Tongue (tissue), 2 donors: ENCODE data around the gene FLVCR1. TPM values are rescaled to one million over a fixed set of nuclear protein-coding genes. Genes with fewer than 3 reads are reported as not detected.
"Not testable (repeated sequence)": the region's sequence is repeated elsewhere in the genome, so short reads cannot be mapped to it uniquely, and the experiment has no call there.

Source experiments
- DNase-seq: peaks from one replicate; pipeline ENCODE4 v3.0.0-alpha.2; 2015
- total RNA-seq: library from RNA; depleted of rRNA; stranded (reverse); fragments of >200 nt; gene quantifications from one replicate; pipeline ENCODE4 v1.2.3, GENCODE V29; 2014

FLVCR1 gene
- total RNA-seq, 1 donor from 2014 or later = 12.3 TPM

GRCh38 chr1:212860713-212861581 lies 2.9 kb downstream of the FLVCR1 start:
- no peak for DNase-seq

- no peak for DNase-seq
Observed at GRCh38 chr1:212862111-212862690, 4.1 kb downstream of the FLVCR1 start.

DNA sequence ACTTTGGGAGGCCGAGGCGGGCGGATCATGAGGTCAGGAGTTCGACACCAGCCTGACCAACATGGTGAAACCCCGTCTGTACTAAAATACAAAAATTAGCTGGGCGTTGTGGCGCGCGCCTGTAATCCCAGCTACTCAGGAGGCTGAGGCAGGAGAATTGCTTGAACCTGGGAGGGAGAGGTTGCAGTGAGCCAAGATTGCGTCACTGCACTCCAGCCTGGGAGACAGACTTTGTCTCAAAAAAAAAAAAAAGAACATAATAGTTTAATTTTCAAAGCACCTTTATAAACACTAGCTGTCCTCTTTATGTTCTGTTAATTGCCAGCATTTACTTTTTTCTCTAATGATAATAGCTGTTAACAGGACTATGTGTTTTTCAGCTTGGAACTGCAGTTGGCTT lies 5.3 kb downstream of the FLVCR1 start:
- DNase-seq = not testable (repeated sequence)

DNA sequence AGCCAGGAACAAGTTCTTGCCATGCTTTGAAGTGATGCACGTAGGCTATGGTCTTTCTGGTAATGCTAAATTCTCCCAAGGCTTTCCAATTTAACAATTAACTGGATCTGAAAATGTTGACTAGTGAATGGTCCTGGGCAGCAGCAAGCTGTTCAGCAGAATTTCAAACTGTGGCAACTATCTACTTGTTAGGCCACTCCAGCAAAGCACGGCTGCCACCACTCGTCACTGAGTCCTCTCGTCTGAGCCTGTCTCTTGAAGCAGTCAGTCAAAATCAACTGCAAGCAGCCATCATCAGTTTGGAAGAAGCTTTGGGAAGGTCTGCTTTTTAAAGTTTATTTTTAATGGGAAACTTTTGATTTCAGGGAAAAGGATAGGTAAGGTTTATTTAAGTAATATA lies 6.1 kb downstream of the FLVCR1 start:
- no peak for DNase-seq

DNA sequence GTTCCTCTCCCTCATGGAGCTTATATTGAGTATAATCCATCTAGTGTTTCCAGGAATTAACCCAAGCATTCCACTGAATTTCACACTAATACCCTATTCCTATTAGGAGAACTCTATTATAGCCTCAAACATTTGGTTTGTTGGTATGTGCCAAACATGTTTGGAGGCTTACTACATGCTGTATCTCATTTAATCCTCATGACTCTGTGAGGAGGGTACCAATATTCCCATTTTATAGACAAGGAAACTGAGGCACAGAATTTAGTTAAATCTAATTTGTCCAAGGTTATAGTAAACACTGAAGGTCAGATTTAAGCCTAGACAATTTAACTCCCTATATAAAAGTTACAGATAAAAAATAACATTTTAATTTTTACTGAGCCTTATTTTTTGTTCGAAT lies 9.1 kb downstream of the FLVCR1 start:
- no peak for DNase-seq

- DNase-seq = no peak
Observed at GRCh38 chr1:212871976-212872375, 13.9 kb downstream of the FLVCR1 start.

DNA sequence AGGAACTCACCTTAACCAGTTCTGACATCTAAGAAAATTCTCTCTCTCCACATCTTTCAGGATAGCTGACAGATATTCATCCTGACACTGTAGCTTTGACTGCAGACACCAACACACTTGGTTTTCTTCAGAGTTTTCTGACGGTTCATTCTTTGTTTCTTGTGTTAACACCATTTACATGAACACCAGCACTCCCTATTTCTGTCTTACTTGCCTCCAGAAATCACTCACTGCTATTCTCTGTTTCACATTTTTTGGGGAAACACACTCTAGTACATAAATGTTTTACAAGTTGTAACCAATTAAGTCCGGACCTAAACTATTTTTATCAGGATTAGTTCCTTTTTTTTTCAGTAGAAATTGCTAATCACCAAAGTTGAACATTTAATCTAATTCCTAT lies 15.4 kb downstream of the FLVCR1 start:
- no peak for DNase-seq

GRCh38 chr1:212878418-212878817 lies 20.3 kb downstream of the FLVCR1 start:
- no peak for DNase-seq

DNA sequence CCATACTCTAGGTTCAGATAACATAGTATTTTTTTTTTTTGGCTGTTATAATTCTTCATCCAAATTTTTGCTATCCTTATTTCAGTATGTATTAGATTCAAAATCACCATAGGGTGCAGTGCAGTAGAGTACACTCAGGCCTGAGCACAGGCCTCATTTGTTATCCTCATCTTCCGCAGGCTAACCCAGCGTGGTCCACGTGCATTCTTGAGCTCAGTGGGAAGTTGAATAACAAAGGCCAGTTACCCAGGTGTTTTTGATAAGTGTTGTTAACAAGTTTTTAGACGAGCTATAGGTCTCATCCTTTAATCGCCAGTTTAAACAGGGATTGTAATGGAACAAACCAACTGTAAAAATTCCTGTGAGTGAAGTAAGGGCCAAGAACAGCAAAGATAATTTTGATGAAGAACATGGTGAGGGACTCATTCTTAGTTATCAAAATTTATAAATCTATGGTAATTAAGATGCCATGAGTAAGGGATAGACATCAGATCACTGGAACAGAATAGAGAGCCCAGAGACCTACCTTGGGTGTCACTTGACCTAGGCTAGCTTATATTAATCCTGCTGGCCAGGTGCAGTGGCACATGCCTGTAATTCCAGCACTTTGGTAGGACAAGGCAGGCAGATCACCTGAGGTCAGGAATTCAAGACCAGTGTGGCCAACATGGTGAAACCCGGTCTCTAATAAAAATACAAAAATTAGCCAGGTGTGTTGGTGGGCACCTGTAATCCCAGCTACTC lies 22.0 kb downstream of the FLVCR1 start:
- no peak for DNase-seq

DNA sequence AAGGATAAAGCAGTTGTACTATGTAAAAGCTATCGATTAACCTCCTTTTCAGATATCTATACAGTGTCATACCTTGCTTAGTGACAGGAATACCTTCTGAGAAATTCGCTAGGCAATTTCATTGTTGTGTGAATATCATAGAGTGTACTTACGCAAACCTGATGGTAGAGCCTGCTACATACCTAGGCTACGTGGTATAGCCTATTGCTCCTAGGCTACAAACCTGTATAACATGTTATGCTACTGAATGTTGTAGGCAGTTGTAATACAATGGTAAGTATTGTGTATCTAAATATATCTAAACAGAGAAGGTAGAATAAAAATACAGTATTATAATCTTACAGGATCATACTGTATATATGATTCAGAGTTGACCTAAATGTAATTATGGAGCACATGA lies 26.5 kb downstream of the FLVCR1 start:
- DNase-seq = no peak

DNA sequence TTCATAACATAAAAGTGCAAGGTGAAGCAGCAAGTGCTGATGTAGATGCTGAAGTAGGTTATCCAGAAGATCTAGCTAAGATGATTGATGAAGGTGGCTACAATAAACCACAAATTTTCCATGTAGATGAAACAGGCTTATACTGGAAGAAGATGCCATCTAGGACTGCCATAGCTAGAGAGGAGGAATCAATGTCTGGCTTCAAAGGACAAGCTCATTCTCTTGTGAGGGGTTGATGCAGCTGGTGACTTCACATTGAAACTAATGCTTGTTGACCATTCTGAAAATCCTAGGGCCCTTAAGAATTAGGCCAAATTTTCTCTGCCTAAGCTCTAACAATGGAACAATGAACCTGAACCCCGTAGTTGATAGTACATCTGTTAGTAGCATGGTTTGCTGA lies 34.0 kb downstream of the FLVCR1 start:
- no peak for DNase-seq

DNA sequence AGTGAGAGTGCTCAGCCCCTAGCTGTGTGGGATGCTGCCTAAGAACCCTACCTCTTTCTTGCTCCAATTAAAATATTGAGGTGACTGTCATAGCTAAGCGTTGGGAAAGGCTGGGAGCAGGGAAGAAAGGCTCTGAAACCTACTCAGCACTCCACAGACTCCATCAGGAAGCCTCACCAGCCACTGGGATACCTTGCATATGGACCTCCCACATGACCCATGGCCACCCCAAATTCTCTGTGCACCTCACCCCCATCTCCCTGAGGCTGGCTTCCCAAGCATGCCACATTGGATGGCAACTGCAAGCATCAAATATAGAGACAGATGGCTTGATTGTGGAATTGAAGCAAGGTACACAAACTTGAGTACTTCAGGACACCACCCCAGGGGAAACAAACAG lies 41.8 kb downstream of the FLVCR1 start:
- no peak for DNase-seq

DNA sequence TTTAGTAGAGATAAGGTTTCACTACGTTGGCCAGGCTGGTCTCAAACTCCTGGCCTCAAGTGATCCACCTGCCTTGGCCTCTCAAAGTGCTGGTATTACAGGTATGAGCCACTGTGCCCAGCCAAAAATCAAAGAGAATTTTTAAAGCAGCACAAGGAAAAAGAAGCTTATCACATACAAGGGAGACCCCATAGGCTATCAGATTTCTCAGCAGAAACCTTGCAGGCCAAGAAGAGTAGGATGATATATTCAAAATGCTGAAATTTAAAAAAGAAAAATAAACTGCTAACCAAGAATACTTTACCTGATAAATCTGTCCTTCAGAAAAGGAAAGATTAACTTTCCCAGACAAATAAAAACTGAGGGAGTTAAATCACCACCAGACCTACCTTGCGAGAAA lies 43.2 kb downstream of the FLVCR1 start:
- DNase-seq = no peak

DNA sequence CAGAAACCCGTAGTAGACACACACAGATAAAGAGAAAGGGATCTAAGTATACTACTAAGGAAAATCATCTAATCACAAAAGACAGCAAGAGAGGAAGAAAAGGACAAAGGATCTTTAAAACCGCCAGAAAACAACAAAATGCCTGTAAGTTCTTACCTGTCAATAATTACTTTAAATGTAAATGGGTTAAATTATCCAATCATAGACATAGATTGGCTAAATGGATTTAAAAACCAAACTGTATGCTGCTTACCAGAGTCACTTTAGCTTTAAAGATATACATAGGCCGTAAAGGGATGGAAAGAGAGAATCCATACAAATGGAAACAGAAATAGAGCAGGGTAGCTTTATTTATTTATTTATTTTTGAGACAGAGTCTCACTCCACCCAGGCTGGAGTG lies 44.0 kb downstream of the FLVCR1 start:
- DNase-seq = no peak

GRCh38 chr1:212903664-212904063 lies 45.6 kb downstream of the FLVCR1 start:
- DNase-seq = no peak

DNA sequence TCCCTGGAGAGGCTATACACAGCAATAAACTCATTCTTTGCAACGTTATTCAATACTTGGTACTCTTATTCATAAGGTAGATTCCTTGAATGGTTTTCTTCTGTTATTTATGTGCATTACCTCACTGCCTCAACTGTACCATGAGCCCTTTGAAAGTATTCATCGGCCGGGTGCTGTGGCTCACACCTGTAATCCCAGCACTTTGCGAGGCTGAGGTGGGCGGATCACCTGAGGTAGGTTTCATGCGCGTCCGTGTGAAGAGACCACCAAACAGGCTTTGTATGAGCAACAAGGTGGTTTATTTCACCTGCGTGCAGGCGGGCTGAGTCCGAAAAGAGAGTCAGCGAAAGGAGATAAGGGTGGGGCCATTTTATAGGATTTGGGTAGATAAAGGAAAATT lies 50.0 kb downstream of the FLVCR1 start:
- DNase-seq = not testable (repeated sequence)

DNA sequence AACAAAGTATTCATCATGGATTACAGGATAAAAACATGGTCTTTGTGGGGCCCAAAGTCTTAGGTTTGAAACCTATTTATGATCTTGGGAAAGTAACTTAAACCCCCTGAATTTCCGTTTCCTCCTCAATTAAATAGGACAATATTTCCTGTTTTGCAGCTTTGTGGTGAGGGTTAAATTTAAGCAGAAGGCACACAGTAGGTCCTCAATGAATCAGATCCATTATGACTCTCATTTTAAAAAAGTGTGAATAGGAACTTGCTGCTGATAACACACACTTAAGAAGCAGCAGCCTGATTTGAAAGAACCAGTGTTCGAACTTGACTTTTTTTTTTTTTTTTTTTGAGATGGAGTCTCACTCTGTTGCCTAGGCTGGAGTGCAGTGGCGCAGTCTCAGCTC lies 50.9 kb downstream of the FLVCR1 start:
- DNase-seq = no peak

DNA sequence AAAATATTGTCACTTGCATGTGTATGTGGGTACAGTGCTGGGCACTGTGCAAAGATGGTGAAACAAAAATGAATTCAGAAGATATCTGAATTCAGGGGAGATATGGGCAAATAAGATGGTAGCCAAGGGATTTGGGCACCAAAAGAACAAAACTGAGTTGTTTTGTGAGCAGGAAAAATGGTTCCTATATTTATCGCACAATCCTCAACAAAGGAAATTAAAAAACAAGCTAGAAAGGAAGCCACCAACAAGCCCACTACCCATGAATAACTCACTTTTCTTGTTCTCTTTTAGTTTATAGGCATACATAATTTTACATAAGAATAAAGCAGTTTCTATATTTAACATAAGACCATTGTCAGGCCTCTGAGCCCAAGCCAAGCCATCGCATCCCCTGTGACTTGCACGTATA lies 51.6 kb downstream of the FLVCR1 start:
- no peak for DNase-seq

DNA sequence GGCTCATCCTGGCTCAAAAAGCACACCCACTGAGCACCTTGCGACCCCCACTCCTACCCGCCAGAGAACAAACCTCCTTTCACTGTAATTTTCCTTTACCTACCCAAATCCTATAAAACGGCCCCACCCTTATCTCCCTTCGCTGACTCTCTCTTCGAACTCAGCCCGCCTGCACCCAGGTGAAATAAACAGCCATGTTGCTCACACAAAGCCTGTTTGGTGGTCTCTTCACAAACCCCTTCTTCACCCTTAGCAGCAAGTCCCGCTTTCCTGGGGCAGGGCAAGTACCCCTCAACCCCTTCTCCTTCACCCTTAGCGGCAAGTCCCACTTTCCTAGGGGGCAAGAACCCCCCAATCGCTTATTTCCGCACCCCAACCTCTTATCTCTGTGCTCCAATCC lies 52.1 kb downstream of the FLVCR1 start:
- DNase-seq = not testable (repeated sequence)

- DNase-seq = not testable (repeated sequence)
Observed at GRCh38 chr1:212913638-212914037, 55.6 kb downstream of the FLVCR1 start.

DNA sequence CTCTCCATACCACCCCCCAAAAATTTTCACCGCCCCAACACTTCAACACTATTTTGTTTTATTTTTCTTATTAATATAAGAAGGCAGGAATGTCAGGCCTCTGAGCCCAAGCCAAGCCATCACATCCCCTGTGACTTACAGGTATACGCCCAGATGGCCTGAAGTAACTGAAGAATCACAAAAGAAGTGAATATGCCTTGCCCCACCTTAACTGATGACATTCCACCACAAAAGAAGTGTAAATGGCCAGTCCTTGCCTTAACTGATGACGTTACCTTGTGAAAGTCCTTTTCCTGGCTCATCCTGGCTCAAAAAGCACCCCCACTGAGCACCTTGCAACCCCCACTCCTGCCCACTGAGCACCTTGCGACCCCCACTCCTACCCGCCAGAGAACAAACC lies 56.0 kb downstream of the FLVCR1 start:
- not testable (repeated sequence) for DNase-seq

DNA sequence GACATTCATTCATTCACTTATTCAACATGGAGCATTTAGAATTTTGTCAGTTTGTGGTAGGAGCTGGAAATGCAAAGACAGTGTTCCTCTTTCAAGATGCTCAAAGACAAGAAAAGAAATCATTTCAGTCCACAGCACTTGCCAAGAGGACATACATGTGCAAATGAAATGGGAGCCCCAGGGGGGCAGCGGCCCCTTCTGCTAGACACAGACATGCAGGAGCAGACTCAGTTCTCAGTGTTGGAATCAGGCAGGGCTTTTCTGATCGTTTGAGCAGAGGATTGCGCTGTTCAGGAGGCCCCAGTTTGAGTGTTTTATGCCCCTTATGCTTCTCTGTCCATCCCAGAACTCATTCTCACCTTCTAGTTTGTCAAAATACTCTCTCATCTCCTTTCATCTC lies 56.7 kb downstream of the FLVCR1 start:
- peak; percentile 23 for DNase-seq
